Retinal pigment epithelial cell (primary cell): Measurements from ENCODE around the gene TYK2.

Experiments
- DNase-seq: peaks from one replicate; pipeline ENCODE4 v3.0.0-alpha.2; 2010; ENCODE audit warnings: low read depth
- H3K4me3 ChIP-seq: 2 replicates; pipeline ENCODE4 v1.5.1; 2011; ENCODE audit warnings: mild to moderate bottlenecking, low read length, control low read depth, moderate library complexity
- CTCF ChIP-seq: conservative IDR thresholded peaks from 2 replicates; pipeline ENCODE4 v1.5.1; 2011; ENCODE audit warnings: low read depth, low read length, control low read depth, inconsistent platforms

Gene TYK2

DNA sequence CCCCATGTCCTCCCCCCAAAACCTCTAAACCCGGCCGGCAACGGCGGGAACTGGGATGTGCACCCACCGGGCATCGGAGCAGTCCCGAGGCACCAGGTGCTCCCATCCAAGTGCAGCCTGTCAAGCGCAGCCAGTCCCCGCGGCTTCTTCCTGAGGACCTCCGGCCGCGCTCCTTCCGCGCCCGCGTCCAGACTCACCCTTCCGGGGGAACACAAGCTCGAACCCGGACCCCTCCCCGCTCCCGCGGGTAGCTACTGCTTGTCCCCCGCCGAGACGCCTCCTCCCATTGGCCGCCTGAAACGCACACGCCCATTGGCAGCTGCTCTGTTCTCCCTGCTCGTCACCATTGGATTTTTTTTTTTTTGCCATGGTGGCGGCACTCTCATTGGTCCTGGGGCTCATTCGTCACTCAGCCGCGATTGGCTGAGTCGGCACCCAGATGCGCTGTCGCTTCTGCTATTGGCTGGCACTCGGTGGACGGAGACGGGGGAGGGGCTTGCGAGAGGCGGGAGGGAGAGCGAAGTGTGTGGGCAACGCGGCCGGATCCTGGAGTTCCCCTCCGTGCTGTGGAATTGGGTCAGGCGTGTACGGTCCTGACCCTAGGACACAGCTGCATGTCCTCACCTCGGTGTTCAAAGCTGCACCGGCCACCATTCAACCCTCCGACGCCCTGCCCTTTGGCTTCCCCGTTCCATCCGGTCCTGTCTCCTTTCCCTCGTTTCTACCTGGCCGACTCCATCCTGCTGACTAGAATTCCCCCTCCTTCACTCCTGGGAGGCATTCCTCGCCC, at the start of gene TYK2:
Gene TYK2 (minus strand): TSS at position 260 of the 790 bp plus-strand sequence. CDS start 2,166 bp downstream, outside the sequence.
- no peak for TF ChIP-seq CTCF
- H3K4me3 ChIP-seq, result peak within 1 kb of the TSS; percentile 97
- DNase-seq, result peak; percentile 92

DNA sequence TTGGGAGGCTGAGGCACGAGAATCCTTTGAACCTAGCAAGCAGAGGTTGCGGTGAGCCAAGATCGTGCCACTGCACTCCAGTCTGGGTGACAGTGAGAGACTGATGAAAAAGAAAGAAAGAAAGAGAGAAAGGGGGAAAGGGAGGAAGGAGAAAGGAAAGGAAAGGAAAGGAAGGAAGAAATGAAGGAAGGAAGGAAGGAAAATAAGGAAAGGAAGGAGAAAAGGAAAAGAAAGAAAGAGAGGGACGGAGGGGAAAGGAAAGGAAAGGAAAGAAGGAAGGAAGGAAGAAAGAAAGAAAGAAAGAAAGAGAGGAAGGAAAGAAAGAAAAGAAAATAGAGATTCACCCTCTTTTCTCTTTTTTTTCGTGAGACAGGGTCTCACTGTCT, 48.6 kb upstream of the TYK2 start:
- no peak for DNase-seq
- no peak for TF ChIP-seq CTCF

GRCh38 chr19:10427169-10427568, 46.8 kb upstream of the TYK2 start:
- TF ChIP-seq CTCF, result no peak
- no peak overlapping the region for H3K4me3 ChIP-seq
- no peak for DNase-seq

More for the DNA sequence above, 48.6 kb upstream of the TYK2 start:
- no peak overlapping the region for H3K4me3 ChIP-seq

DNA sequence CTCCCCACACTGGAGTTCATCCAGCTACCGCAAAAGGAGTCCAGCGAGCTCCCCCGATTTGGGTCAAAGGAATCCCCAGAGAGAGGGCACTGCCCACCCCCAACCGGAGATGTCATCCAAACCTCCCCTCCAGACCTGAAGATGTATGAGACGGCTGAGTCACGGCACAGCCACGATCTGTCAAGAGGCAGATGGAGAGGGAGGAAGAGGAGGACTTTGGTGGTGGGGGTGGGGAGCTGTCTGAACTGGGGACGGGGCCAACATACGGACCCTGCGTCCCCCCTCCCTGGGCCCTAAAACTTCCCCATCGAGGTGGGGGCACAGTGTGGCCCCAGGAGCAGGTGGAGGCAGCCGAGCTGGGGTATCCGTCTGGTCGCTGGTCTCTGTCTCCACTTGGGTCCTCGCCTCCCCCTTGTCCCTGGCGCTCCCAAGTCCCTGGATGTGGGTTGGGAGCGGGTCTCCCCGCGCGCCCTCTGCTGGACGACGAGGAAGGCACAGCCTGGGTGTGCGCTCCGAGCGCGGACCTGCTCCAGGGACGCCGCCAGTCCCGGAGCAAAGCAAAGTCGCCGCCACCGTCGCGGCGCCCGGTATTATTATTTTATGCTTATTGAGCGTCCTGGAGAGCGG, 43.8 kb upstream of the TYK2 start:
- peak; percentile 85 for TF ChIP-seq CTCF
- DNase-seq, result no peak

GRCh38 chr19:10422846-10423245, 42.5 kb upstream of the TYK2 start:
- no peak for DNase-seq
- no peak overlapping the region for H3K4me3 ChIP-seq
- TF ChIP-seq CTCF, result no peak

More for the DNA sequence above, 43.8 kb upstream of the TYK2 start:
- H3K4me3 ChIP-seq, result no peak overlapping the region

- no peak overlapping the region for H3K4me3 ChIP-seq
- no peak for TF ChIP-seq CTCF
- DNase-seq, result no peak
Measured at GRCh38 chr19:10422046-10422461, 41.7 kb upstream of the TYK2 start.
